GM19240 (cell line): Measurements from ENCODE around the gene PLCB2.

Experiments
- DNase-seq: peaks from one replicate; pipeline ENCODE4 v3.0.0; 2011; ENCODE audit warnings: low spot score; ENCODE audit not compliant: insufficient read length

Gene PLCB2

GRCh38 chr15:40328176-40328575 lies 20.4 kb upstream of the PLCB2 start:
- DNase-seq: no peak

DNA sequence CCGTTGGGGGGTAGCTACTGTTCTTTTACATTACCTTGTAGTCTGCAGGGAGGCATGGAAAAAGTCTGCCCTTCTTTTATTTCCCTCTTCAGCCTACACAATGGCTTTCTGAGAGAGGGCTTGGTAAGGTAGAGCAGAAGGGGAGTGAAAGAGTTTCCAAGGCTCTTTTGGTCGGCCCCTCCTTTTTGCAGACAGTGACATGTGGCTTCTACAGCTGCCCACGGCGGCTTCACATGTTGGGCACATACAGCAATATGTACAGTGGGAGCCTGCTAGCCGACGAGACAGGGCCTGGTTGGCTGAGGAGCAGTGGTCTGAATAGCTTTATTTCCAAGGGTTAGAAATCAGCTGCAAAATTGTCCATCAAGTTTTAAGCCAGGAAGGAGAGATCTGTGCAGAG lies 19.7 kb upstream of the PLCB2 start:
- no peak for DNase-seq

GRCh38 chr15:40325700-40326099 lies 18.0 kb upstream of the PLCB2 start:
- DNase-seq: no peak

DNA sequence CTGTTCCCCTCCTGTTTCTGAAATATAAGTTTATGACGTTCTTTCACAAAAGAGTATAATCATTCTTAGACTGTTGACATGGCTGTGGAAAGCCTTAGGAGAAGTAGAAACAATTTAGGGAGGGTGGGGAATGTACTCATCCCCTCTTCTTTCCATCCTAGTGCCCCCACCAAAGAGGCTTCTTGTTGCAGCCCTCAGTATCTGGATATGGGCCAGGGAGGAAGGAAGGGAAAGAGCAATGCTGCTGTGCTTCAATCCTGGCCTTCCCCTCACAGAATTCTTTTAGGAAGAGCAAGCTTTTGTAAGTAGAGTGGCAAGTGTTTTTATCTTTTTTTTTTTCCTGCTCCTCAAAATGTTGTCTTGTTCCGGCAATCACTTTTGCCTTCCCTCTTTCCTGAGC lies 17.5 kb upstream of the PLCB2 start:
- DNase-seq: no peak

DNA sequence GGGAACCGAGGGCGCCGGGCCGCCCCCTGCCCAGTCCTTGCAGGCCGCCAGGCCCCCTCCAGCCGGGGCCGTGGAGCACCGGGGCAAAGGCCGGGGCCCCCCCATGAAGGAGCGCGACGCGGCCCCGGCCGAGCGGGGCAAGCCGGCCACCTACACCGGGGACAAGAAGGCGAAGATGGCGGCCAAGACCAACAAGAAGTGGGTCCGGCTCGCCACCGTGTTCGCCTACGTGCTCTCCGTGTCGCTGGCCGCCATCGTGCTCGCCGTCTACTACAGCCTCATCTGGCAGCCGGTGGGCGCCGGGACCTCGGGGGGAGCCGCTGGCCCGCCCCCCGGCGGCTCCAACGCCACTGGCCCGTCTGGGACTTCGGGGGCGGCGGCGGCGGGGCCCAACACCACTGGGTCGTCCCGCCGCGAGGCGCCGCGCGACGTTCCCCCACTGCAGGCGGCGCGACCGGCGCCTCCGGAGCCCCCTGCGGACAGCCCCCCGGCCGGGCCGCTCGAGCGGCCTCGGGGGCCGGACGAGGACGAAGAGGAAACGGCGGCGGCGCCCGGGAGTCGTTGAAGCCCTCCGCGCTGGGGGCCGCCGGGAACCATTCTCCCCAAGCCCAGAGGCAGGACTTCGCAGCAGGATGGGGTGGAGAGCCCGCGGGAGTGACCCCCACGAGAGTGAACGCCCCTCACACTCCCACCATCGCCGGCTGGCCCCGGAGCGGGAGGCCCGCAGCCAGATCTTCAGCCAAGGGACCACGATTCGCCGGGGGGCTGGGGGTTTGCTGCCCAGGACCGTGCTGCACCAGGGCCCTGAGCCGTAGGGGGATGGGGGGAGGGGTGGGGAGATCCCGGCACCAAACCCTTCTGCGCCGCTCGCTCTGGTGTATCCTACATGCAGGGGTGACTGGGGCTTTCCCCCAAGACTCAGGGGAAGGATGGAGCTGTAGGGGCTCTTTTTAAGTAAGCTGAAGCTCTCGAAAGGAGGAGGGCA lies 16.5 kb upstream of the PLCB2 start:
- DNase-seq: no peak

- DNase-seq: peak; percentile 96
Measured at GRCh38 chr15:40323239-40323952, 15.7 kb upstream of the PLCB2 start, which contains the start of gene INAFM2. INAFM2 (plus strand) TSS chr15:40323692; CDS start chr15:40324056, 364 bp downstream.

- no peak for DNase-seq
Measured at GRCh38 chr15:40322531-40323238, 14.9 kb upstream of the PLCB2 start.

DNA sequence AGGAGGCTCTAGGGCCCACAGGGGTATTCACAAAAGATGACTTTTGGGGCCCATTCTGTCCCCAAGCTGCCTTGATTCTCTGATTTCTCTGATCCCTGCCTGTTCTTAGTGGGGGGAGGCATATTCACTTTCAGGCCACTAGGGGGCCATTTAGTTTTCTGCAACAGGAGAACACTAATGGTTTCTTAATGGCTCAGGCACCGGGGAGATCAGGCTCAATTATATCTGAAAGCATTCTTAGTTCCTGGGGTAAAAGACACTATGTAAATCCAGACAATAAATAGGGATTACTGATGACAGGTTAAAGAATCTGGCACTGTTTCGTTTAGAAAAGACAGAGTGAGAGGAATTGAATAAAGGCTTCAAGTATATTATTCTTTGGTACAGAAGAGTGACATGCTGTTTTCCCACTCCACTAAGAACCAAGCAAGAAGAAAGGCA lies 13.2 kb upstream of the PLCB2 start:
- peak; percentile 60 for DNase-seq

GRCh38 chr15:40320409-40320808 lies 12.7 kb upstream of the PLCB2 start:
- DNase-seq: no peak

DNA sequence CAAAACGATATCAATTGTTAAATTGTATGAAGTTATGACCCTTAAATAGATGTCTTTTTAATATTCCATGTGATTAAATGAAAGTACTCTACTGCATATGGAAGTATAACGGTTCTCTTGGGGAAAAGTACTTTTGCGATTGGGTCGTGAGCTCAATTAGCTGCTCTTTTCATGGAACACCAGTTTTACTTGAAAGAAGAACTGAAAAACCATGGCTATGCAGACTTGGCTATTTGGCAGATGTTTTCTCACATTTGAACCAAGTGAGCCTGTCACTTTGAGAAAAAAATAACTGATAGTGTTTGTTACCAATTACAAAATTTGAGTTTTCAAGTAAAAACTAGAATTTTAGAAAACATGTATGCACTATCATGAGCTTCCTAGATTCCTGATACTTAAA lies 9.8 kb upstream of the PLCB2 start:
- no peak for DNase-seq

GRCh38 chr15:40316931-40317330 lies 9.2 kb upstream of the PLCB2 start:
- no peak for DNase-seq

GRCh38 chr15:40314723-40315276 lies 7.1 kb upstream of the PLCB2 start:
- DNase-seq: no peak

GRCh38 chr15:40313531-40314398 lies 6.0 kb upstream of the PLCB2 start:
- DNase-seq: no peak

DNA sequence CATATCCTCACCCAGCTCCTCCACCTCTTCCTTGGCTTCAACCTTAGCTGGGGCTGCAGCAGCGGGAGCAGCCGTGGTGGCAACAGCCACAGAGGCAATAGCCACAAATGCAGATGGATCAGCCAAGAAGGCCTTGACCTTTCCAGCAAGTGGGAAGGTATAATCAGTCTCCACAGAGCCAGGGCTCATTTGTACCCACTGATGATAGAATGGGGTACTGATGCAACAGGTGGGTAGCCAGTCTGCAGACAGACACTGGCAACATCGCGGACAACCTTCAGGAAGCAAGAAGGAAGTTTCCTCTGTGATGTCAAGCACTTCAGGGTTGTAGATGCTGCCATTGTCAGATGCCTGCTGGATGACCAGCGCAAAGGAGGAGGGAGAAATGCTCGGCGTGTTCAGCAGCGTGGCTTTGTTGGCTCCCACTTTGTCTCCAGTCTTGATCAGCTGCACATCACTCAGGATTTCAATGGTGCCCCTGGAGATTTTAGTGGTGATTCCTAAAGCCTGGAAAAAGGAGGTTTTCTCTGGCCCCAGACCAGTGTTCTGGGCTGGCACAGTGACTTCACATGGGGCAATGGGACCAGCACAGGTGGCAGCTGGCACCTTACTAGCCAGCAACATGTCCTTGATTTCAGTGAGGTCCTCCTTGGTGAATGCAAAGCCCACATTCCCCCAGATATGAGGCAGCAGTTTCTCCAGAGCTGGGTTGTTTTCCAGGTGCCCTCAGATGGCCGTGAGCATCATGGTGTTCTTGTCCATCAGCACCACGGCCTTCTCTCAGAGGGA lies 4.8 kb upstream of the PLCB2 start:
- no peak for DNase-seq

GRCh38 chr15:40310993-40311392 lies 3.3 kb upstream of the PLCB2 start:
- DNase-seq: no peak

GRCh38 chr15:40310001-40310959 lies 2.5 kb upstream of the PLCB2 start:
- no peak for DNase-seq

GRCh38 chr15:40309344-40309862 lies 1.7 kb upstream of the PLCB2 start:
- DNase-seq: no peak

GRCh38 chr15:40306908-40307307 lies 827 bp downstream of the PLCB2 start:
- DNase-seq: no peak
